A549 (cell line): Measurements from ENCODE around the gene MYLIP. TPM values are rescaled to one million over a fixed set of nuclear protein-coding genes. Genes with fewer than 3 reads are reported as not detected.

Experiments used
- ATAC-seq, 2 experiments: fragments of 200-7000 bp in 1 of 2; fragments of >200 bp in 1 of 2; cut with Nextera tagmentation in 1 of 2; cut with Tn5 transposase in 1 of 2; 3 replicates each; pipeline versions ENCODE4 v1.8.0 to v1.9.1; 2018 to 2020; ENCODE audit warnings: mild to moderate bottlenecking in 1 of 2, moderate library complexity in 1 of 2
- CTCF ChIA-PET: fragments of 300-600 bp; sonication (Branson Sonifier 250); formaldehyde crosslinking; extraction: SDS; loops from one replicate; lab custom pipeline; 2021; ENCODE audit warnings: antibody characterized with exemption, inconsistent platforms; lab: Yijun Ruan, JAX
- POLR2A ChIA-PET: fragments of 350-600 bp; formaldehyde crosslinking; extraction: SDS; loops from one replicate; lab custom pipeline; 2021; ENCODE audit warnings: antibody characterized with exemption, inconsistent platforms; lab: Yijun Ruan, JAX
- DNase-seq, 2 experiments: peaks; one replicate each; pipeline versions ENCODE4 v3.0.0 to v3.0.0-alpha.2; 2011 to 2016; ENCODE audit warnings: low read depth in 1 of 2, low spot score in 1 of 2
- FAIRE-seq: peaks from 2 replicates; lab custom pipeline; 2011; peaks lifted over from hg19 to GRCh38; lab: Jason Lieb, UNC
- H3K27ac ChIP-seq, 2 experiments: fragments of >200 bp; sonication (Bioruptor Twin); formaldehyde crosslinking; 3 replicates each; pipeline ENCODE4 v1.5.1; 2016 to 2017
- H3K4me1 ChIP-seq: fragments of >200 bp; sonication (Bioruptor Twin); formaldehyde crosslinking; 3 replicates; pipeline ENCODE4 v1.6.1; 2016
- H3K4me2 ChIP-seq: fragments of >200 bp; sonication (Bioruptor Twin); formaldehyde crosslinking; 3 replicates; pipeline ENCODE4 v1.6.1; 2016
- H3K4me3 ChIP-seq: fragments of >200 bp; sonication (Bioruptor Twin); formaldehyde crosslinking; 3 replicates; pipeline ENCODE4 v1.5.1; 2016
- H3K9me3 ChIP-seq: fragments of >200 bp; sonication (Bioruptor Twin); formaldehyde crosslinking; 3 replicates; pipeline ENCODE4 v1.6.1; 2016
- CHD2 ChIP-seq: fragments of 150-350 bp; IDR thresholded peaks from 2 replicates; pipeline ENCODE4 v1.6.1; 2014; ENCODE audit warnings: low read length; ENCODE audit not compliant: partially characterized antibody
- ESRRA ChIP-seq: fragments of 150-350 bp; IDR thresholded peaks from 2 replicates; pipeline ENCODE4 v1.6.1; 2014; ENCODE audit warnings: mild to moderate bottlenecking, low read length, borderline replicate concordance
- FOSL2 ChIP-seq, 2 experiments: fragments of 450-650 bp in 1 of 2; fragments of >200 bp in 1 of 2; sonication (Bioruptor Twin) in 1 of 2; formaldehyde crosslinking; IDR thresholded peaks; 2 replicates each; pipeline versions ENCODE4 v1.5.0 to v1.6.1; 2016 to 2020; ENCODE audit warnings: mild to moderate bottlenecking in 1 of 2, moderate library complexity in 1 of 2
- HOXB5 ChIP-seq: fragments of 250-450 bp; sonication (Bioruptor Pico); IDR thresholded peaks from 2 replicates; pipeline ENCODE4 v1.5.0; 2020; ENCODE audit warnings: mild to moderate bottlenecking, moderate library complexity
- JUN ChIP-seq, 2 experiments: fragments of >200 bp; sonication (Bioruptor Twin); formaldehyde crosslinking; IDR thresholded peaks; 2 replicates in 1 of 2; 3 replicates in 1 of 2; pipeline ENCODE4 v1.6.1; 2016 to 2017
- KDM1A ChIP-seq: fragments of 200-600 bp; sonication (generic); IDR thresholded peaks from 2 replicates; pipeline ENCODE4 v1.6.1; 2016; ENCODE audit warnings: low read depth, mild to moderate bottlenecking
- MAFK ChIP-seq: fragments of 450-650 bp; IDR thresholded peaks from 2 replicates; pipeline ENCODE4 v1.6.1; 2014; ENCODE audit not compliant: partially characterized antibody
- MAZ ChIP-seq: fragments of 150-350 bp; IDR thresholded peaks from 2 replicates; pipeline ENCODE4 v1.6.1; 2014; ENCODE audit warnings: antibody characterized with exemption, low read depth, low read length, borderline replicate concordance
- MYC ChIP-seq: IDR thresholded peaks from 2 replicates; pipeline ENCODE4 v1.6.1; 2012; ENCODE audit warnings: mild to moderate bottlenecking, inconsistent platforms, low read length, improper control_type of control experiment, borderline replicate concordance
- NFE2L2 ChIP-seq: fragments of 150-350 bp; conservative IDR thresholded peaks from 2 replicates; pipeline ENCODE4 v1.6.1; 2014; ENCODE audit warnings: low read length
- NPAS2 ChIP-seq: fragments of 250-450 bp; sonication (Bioruptor Pico); IDR thresholded peaks from 2 replicates; pipeline ENCODE4 v1.8.0; 2022; ENCODE audit warnings: mild to moderate bottlenecking, moderate library complexity, borderline replicate concordance
- PHF8 ChIP-seq: fragments of 200-600 bp; sonication (generic); IDR thresholded peaks from 2 replicates; pipeline ENCODE4 v1.6.1; 2016; ENCODE audit warnings: low read depth, mild to moderate bottlenecking, antibody characterized with exemption, moderate library complexity, borderline replicate concordance
- RARB ChIP-seq: fragments of 250-450 bp; sonication (Bioruptor Pico); IDR thresholded peaks from 2 replicates; pipeline ENCODE4 v1.8.0; 2021; ENCODE audit warnings: mild to moderate bottlenecking, moderate library complexity
- REST ChIP-seq: fragments of 200-600 bp; sonication (generic); IDR thresholded peaks from 2 replicates; pipeline ENCODE4 v1.6.1; 2016; ENCODE audit warnings: antibody characterized with exemption, mild to moderate bottlenecking, moderate library complexity
- TFCP2L1 ChIP-seq: fragments of 250-450 bp; sonication (Bioruptor Pico); IDR thresholded peaks from 2 replicates; pipeline ENCODE4 v1.5.0; 2021; ENCODE audit warnings: mild to moderate bottlenecking
- WGBS: methylation state at CpG from one replicate; pipeline ENCODE4 v1.1.6; 2017; ENCODE audit errors: missing lambda C conversion rate; 5-methylcytosine and 5-hydroxymethylcytosine counted together
- polyA plus RNA-seq, 4 experiments: library from polyadenylated mRNA; depleted of rRNA in 3 of 4; stranded (reverse); fragments of >200 nt; fragmentation: RNase III in 1 of 4; extraction: RNeasy Plus Mini Kit Qiagen cat#74134 plus additional on column Dnase treatment in 1 of 4; gene quantifications; 2 replicates in 3 of 4; 3 replicates in 1 of 4; pipeline ENCODE4 v1.2.3, GENCODE V29; 2011 to 2017
- TF ChIP-seq, protein P1 (sequence below): fragments of >200 bp; sonication (Bioruptor Twin); formaldehyde crosslinking; IDR thresholded peaks from 3 replicates; pipeline ENCODE4 v1.5.1; 2016

Gene MYLIP
- polyA plus RNA-seq, 2 of the 4 experiments (the other 2 are of a cell fraction): 2.3 to 9.1 TPM

GRCh38 chr6:16129623-16130401 is 926 bp downstream of the MYLIP start:
- FAIRE-seq: no peak
- peak; percentile 9 to 26; a peak in 5 of 6 replicates for ATAC-seq
- TF ChIP-seq CHD2: no peak
- no peak for TF ChIP-seq MAZ
- TF ChIP-seq TFCP2L1 (CRISPR knock-in tag): no peak
- no peak for TF ChIP-seq FOSL2 (IDR thresholded peaks at IDR 0.05)
- no peak for TF ChIP-seq FOSL2 (CRISPR knock-in tag; IDR thresholded peaks at IDR 0.05)
- TF ChIP-seq REST: no peak
- no peak for TF ChIP-seq PHF8
- TF ChIP-seq NPAS2 (CRISPR knock-in tag): no peak
- TF ChIP-seq HOXB5 (CRISPR knock-in tag): no peak
- TF ChIP-seq ESRRA: no peak
- TF ChIP-seq, protein P1, sequence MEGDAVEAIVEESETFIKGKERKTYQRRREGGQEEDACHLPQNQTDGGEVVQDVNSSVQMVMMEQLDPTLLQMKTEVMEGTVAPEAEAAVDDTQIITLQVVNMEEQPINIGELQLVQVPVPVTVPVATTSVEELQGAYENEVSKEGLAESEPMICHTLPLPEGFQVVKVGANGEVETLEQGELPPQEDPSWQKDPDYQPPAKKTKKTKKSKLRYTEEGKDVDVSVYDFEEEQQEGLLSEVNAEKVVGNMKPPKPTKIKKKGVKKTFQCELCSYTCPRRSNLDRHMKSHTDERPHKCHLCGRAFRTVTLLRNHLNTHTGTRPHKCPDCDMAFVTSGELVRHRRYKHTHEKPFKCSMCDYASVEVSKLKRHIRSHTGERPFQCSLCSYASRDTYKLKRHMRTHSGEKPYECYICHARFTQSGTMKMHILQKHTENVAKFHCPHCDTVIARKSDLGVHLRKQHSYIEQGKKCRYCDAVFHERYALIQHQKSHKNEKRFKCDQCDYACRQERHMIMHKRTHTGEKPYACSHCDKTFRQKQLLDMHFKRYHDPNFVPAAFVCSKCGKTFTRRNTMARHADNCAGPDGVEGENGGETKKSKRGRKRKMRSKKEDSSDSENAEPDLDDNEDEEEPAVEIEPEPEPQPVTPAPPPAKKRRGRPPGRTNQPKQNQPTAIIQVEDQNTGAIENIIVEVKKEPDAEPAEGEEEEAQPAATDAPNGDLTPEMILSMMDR: no peak
- no peak for TF ChIP-seq JUN (IDR thresholded peaks at IDR 0.05)
- TF ChIP-seq NFE2L2: no peak
- TF ChIP-seq MAFK: no peak
- peak overlapping the region; percentile 81 for H3K4me3 ChIP-seq
- H3K4me2 ChIP-seq: peak overlapping the region; percentile 90
- CTCF ChIA-PET: interaction anchor here (2.2 kb wide), 1 partner anchor 438 kb away, joined by 5 read pairs; no protein-coding TSS in a partner anchor
- DNase-seq: peak in 1 of 2 experiments; percentile 5
- POLR2A ChIA-PET: interaction anchor here (1.1 to 2.7 kb wide), 6 partner anchors 51 to 438 kb away, joined by 3 to 23 read pairs (median 6); no protein-coding TSS in a partner anchor
- WGBS: under 1% methylated on average over 13 of the region's 36 CpGs
- H3K4me1 ChIP-seq: peaks cover 34% of the 10 kb centered on the region
- H3K27ac ChIP-seq: peak overlapping the region; percentile 87 to 93
- no peaks in the 10 kb centered on the region for H3K9me3 ChIP-seq

DNA sequence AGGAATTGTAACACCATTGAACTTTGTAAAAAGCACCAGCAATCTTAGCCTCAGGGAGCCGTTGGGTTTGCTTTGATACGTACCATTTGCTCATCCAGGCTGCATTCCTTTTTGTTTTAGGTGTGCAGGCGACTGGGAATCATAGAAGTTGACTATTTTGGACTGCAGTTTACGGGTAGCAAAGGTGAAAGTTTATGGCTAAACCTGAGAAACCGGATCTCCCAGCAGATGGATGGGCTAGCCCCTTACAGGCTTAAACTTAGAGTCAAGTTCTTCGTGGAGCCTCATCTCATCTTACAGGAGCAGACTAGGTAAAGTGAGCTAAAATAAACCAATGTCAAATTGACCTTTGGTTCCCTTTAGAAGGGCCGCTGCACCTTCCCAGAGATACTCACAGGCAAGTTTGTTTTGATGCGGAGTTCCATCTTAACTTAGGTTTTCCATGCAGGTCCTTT is 1.6 kb downstream of the MYLIP start:
- no peaks in the 10 kb centered on the region for H3K9me3 ChIP-seq
- TF ChIP-seq KDM1A (no peak), MYC (no peak), RARB (CRISPR knock-in tag) (no peak)
- TF ChIP-seq, all 56 proteins: peak for 0
- 16% methylated on average over 8 of the region's 8 CpGs for WGBS
- H3K4me1 ChIP-seq: peaks cover 40% of the 10 kb centered on the region
- peak overlapping the region; percentile 87 to 93 for H3K27ac ChIP-seq
- peak overlapping the region; percentile 81 for H3K4me3 ChIP-seq
- CTCF ChIA-PET: interaction anchor here (2.2 kb wide), 1 partner anchor 439 kb away, joined by 5 read pairs; no protein-coding TSS in a partner anchor
- POLR2A ChIA-PET: interaction anchor here (0.7 to 2.7 kb wide), 5 partner anchors 11 to 439 kb away, joined by 3 to 23 read pairs (median 3); no protein-coding TSS in a partner anchor
- ATAC-seq (no peak), FAIRE-seq (no peak), DNase-seq (no peak)
- peak overlapping the region; percentile 90 for H3K4me2 ChIP-seq
